ENCODE measurements around the gene ERFL. TPM values are rescaled to one million over a fixed set of nuclear protein-coding genes. Genes with fewer than 3 reads are reported as not detected.

Gene ERFL
- total RNA-seq, 1 donor from 2014 or later: 0.67 TPM

- no peaks in the 10 kb centered on the region for H3K9me3 Mint-ChIP-seq
- no peak for DNase-seq (ENCODE audit: low spot score in 2 of 2, unreplicated experiment in 2 of 2)
- H3K4me1 Mint-ChIP-seq: no peaks in the 10 kb centered on the region
- no peak overlapping the region for H3K4me3 Mint-ChIP-seq
- H3K27ac Mint-ChIP-seq: no peak overlapping the region
- peaks cover 41% of the 10 kb centered on the region for H3K27me3 Mint-ChIP-seq (ENCODE audit: low read depth)
- H3K36me3 Mint-ChIP-seq: peaks cover 19% of the 10 kb centered on the region
- no peak for TF ChIP-seq CTCF (IDR thresholded peaks at IDR 0.05; ENCODE audit: unreplicated experiment)
Measured at GRCh38 chr19:41907994-41908615, 20.1 kb downstream of the ERFL start.

DNA sequence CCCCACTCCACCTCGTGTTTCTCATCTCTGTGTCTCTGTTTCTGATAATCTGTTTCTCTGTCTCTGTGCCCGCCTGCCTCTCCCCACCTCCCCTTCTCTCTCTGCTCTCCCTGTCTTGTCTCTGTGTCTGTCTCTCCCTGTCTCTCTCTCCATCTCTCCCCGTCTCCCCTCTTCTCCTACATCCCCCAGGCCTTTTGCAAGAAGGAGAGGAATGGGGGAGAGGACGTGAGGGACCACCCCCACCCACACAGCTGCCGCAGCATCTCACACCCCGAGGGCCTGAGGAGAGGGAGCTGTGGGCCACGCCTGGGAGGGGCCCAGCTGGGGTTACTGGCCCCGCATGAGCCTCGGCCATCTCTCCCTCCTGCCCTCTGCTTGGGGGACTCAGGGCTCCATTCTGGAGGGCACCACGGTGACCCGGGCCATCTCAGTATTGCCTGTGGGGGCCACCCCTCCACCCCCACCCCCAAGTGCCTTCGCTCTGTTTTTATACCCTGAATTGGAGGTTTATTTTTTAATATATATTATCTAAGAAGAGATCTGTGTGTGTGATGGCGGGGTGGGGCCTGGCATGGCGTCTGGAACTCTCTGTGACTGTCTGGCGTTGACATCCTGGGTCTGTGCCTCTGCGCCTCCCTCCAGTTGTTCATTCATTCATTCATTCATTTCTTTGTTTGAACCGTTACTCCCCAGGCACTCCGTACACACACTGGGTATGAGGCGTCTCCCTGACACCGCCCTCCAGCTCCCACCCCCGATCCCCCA lies 21.2 kb downstream of the ERFL start:
- no peaks in the 10 kb centered on the region for H3K4me1 Mint-ChIP-seq
- peak overlapping the region; percentile 43 for H3K27ac Mint-ChIP-seq

DNA sequence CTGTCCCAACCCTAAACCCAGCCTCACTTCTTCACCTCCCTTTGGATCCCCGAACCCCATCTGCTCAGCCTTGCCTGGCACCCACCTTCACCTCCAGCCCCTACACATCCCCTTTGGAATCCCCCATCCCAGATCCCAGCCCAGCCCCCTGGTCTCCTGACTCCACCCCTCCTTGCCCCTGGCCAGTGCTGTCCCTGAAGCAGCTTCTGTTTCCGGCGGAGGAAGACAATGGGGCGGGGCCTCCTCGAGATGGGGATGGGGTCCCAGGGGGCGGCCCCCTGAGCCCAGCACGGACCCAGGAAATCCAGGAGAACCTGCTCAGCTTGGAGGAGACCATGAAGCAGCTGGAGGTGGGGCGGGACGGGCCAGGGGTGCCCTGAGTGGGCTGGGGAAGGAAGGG lies 22.0 kb downstream of the ERFL start:
- no peak overlapping the region for H3K4me3 Mint-ChIP-seq
- no peak overlapping the region for H3K27ac Mint-ChIP-seq
- TF ChIP-seq CTCF (IDR thresholded peaks at IDR 0.05; ENCODE audit: unreplicated experiment): no peak
- peaks cover 23% of the 10 kb centered on the region for H3K27me3 Mint-ChIP-seq (ENCODE audit: low read depth)
- H3K4me1 Mint-ChIP-seq: no peaks in the 10 kb centered on the region
- peaks cover 23% of the 10 kb centered on the region for H3K36me3 Mint-ChIP-seq
- DNase-seq (ENCODE audit: low spot score in 2 of 2, unreplicated experiment in 2 of 2): no peak
- no peaks in the 10 kb centered on the region for H3K9me3 Mint-ChIP-seq

More for the DNA sequence above, 21.2 kb downstream of the ERFL start:
- H3K9me3 Mint-ChIP-seq: no peaks in the 10 kb centered on the region
- peaks cover 19% of the 10 kb centered on the region for H3K36me3 Mint-ChIP-seq
- H3K27me3 Mint-ChIP-seq (ENCODE audit: low read depth): peaks cover 31% of the 10 kb centered on the region
- DNase-seq (ENCODE audit: low spot score in 2 of 2, unreplicated experiment in 2 of 2): no peak
- TF ChIP-seq CTCF (IDR thresholded peaks at IDR 0.05; ENCODE audit: unreplicated experiment): no peak
- no peak overlapping the region for H3K4me3 Mint-ChIP-seq

- Mint-ChIP-seq H3K4me3 (no peak overlapping the region), H3K36me3 (peaks cover 23% of the 10 kb centered on the region), H3K9me3 (no peaks in the 10 kb centered on the region)
Measured at GRCh38 chr19:41905273-41906002, 22.8 kb downstream of the ERFL start.

More at GRCh38 chr19:41905273-41906002, 22.8 kb downstream of the ERFL start:
- no peak for DNase-seq (ENCODE audit: low spot score in 2 of 2, unreplicated experiment in 2 of 2)
- Mint-ChIP-seq H3K27ac (no peak overlapping the region), H3K4me1 (no peaks in the 10 kb centered on the region), H3K27me3 (ENCODE audit: low read depth) (peaks cover 15% of the 10 kb centered on the region)
- no peak for TF ChIP-seq CTCF (IDR thresholded peaks at IDR 0.05; ENCODE audit: unreplicated experiment)

All from mesothelial cell of epicardium (in vitro differentiated cells).